ENCODE data around the gene ATG16L1.

ATG16L1 gene

GRCh38 chr2:233236820-233237589 is 14.5 kb upstream of the ATG16L1 start:
- TF ChIP-seq CTCF (IDR thresholded peaks at IDR 0.05; ENCODE audit: low read depth, low read length, missing control alignments), result no peak
- DNase-seq (ENCODE audit: low read depth), result no peak
- H3K4me3 ChIP-seq (ENCODE audit: low read depth, low read length), result no peak overlapping the region

GRCh38 chr2:233240897-233241296 is 10.6 kb upstream of the ATG16L1 start:
- no peak overlapping the region for H3K4me3 ChIP-seq (ENCODE audit: low read depth, low read length)
- TF ChIP-seq CTCF (IDR thresholded peaks at IDR 0.05; ENCODE audit: low read depth, low read length, missing control alignments), result no peak
- DNase-seq (ENCODE audit: low read depth), result no peak

- no peak overlapping the region for H3K4me3 ChIP-seq (ENCODE audit: low read depth, low read length)
- no peak for DNase-seq (ENCODE audit: low read depth)
- no peak for TF ChIP-seq CTCF (IDR thresholded peaks at IDR 0.05; ENCODE audit: low read depth, low read length, missing control alignments)
Measured at GRCh38 chr2:233241803-233242202, 9.7 kb upstream of the ATG16L1 start.

GRCh38 chr2:233242231-233242927 is 9.1 kb upstream of the ATG16L1 start:
- no peak for DNase-seq (ENCODE audit: low read depth)
- no peak overlapping the region for H3K4me3 ChIP-seq (ENCODE audit: low read depth, low read length)

GRCh38 chr2:233243348-233243747 is 8.1 kb upstream of the ATG16L1 start:
- no peak for TF ChIP-seq CTCF (IDR thresholded peaks at IDR 0.05; ENCODE audit: low read depth, low read length, missing control alignments)
- no peak for DNase-seq (ENCODE audit: low read depth)
- no peak overlapping the region for H3K4me3 ChIP-seq (ENCODE audit: low read depth, low read length)

More at GRCh38 chr2:233242231-233242927, 9.1 kb upstream of the ATG16L1 start:
- TF ChIP-seq CTCF (IDR thresholded peaks at IDR 0.05; ENCODE audit: low read depth, low read length, missing control alignments), result no peak

GRCh38 chr2:233244818-233245217 is 6.7 kb upstream of the ATG16L1 start:
- no peak overlapping the region for H3K4me3 ChIP-seq (ENCODE audit: low read depth, low read length)
- DNase-seq (ENCODE audit: low read depth), result no peak
- no peak for TF ChIP-seq CTCF (IDR thresholded peaks at IDR 0.05; ENCODE audit: low read depth, low read length, missing control alignments)
